NCI-H2227 (cell line): ENCODE measurements around the gene CSRP2.

ENCODE experiments used
- DNase-seq: peaks from one replicate; lab custom pipeline; 2025; ENCODE audit not compliant: unreplicated experiment; lab: John Stamatoyannopoulos, UW

The CSRP2 gene

DNA sequence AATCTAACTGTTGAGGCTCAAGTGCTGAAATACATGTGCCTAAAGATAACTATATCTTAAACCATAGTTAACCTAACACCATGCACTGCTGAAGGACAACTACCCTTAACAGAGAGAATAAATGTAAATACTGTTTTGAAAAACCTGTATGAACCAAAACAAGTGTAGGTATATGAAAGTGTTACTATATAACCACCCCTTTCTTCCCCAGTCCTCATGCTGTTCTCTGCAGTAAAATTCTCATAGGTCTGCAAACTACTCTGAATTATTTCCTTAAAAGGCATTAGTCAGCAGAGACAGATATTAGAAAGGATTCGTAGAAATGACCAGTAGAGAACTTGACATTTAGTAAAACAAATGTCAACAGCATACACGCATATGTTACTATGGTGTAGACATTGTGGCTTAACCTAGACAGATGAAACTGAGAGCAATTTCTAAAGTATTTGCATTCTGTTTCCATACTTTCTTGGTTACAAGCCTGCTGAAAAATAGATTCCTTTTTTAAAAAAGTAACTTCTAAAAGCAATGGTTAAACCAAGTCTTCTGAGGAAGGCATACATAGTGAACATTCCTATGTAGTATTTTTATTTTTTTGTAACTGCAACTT, 13.9 kb downstream of the CSRP2 start:
- DNase-seq: no peak

DNA sequence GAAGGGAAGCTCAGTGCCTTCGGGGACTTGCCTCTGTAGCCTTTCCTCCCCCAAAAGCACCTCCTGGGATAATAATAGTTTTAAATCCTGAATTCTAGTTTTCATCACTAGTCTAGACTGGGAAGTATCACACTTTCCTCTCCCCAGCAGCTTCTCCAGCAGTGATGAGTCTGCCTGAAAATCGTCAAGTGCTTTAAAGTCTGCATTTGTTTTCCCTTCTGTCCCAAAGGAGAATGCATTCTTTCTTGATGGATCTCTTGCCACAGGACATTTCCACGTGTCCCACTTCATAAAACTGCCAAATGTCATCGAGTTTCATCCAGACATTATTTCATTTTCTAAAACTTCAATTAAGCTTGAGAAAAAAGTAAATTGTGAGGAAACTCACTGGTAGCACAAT, 15.0 kb downstream of the CSRP2 start:
- no peak for DNase-seq

DNA sequence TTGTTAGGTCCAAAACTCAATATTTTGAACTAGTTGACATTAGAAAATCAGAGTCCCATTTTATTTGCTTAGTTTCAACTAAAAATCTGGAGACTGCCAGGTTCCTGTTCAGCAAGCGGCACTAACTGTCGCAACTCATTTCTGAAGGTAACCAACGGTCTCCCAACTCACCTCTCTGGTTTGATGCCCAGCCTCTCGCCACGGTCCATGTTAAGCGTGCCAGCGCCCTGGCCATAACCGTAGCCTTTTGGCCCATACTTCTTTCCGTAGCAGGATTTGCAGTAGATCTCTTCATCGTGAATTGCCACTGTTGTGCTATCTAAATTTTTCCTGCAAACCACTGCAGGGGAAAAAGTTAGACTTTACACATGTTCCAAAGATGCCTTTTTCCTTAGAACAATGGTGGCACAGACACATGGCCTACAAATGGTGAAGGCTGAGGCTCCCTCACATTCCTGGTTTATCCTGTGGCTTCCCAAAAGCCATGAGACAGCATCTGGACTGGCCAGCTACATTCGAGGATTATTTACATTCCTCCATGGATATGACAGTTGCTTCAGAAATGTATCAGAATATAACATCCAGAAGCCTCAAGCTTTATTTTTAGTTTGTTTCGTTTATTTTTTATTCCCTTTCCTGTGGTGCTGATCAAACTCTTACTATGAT, 15.7 kb downstream of the CSRP2 start:
- no peak for DNase-seq

DNA sequence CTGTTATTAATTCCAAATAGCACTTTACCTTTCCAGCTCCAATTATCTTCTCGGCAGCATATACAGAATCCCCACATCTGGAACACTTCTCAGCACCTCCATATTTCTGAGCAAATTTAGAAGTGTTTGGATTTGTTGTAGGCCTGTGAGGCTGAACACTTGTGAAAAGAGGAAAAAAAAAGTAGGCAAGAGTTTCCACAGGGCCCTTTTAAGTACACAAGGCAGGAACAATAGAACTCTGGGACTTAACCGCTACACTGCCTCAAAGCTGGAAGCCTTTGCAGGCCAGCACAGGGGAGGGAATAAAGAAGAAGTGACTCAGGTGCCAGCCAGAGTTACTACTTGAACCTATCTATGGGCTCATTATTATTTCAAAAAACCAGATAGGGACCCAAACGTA, 18.6 kb downstream of the CSRP2 start:
- no peak for DNase-seq

DNA sequence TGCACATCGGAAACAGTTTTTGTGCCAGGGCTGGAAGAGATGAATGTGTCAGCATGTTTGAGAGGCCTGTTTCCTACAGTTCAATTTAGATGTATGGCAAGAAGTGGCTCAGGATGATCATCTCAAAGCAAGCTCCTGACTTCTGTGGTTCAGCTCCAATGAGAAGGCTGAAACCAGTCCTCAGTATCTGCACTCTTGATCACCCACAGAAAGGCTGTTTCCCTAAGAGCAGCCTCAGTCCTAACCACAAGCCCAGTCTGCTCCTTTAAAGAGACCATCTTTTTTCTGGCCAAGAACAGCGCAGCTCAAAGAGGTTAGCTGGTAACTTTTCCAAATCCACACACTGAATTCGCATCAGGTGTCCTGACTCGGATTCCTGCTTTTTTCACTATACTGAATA, 19.2 kb downstream of the CSRP2 start:
- no peak for DNase-seq

DNA sequence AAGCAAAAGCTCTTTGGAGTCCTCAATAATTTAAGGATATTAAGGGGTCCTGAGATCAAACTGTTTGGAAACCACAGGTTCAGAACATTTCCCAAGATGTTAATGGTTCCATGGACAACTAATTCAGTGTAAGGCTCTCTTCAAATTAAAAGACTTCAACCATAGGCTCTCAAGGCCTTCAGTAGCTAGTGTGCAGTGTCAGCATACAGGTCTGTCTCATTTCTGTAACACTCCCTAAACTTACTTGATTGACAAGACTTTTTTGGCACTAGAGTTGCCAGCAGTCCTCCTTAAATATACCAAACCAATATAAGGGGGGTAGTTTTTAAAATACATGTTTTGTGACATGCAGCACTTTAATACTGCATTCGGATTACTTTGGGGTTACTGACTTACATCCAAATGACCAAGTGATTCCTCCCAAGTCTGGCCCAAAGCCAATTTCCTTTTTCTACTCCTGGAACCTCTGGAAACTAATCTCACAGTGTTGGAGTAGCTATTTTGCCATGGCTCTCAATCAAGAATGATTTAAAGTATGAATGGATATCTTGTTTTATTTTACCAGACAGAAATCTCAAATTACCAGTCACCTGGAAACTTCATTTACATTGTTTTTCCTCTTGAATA, 22.7 kb downstream of the CSRP2 start:
- DNase-seq: no peak

DNA sequence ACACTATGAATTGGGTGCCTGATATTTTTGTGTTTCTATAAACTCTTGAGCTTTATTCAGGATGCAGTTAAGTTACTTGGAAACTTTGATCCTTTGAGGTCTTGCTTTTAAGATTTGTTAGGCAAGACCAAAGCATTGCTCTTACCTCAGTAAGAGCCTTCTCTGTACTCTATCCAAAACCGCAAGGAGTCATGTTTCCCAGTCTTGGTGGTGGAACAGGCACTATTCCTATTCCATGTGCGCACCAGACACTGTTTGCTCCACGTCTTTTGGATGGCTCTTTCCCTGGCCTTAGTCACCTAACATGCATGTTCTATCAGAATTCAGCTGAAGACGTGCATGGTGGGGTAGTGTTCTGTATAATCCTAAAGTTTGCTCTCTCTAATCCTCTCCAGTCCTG, 23.5 kb downstream of the CSRP2 start:
- no peak for DNase-seq

DNA sequence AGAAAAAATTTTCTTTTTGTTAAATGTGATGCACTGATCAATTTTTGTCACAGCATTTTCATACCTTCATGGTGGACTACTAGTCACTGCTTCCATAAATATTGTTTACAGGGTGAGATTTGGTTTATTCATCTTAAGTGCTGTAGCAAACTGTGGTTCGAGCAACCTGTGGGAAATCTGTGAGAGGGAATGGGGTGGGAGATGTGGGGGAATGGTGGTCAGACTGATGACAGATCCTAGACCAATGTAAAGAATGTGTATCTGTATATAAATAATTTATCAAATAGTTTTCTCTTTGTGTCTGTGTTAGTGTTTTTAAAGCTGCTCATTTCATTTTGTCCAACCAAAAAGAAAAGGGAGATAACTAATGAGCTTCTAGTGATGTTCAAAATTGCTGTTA, 26.7 kb downstream of the CSRP2 start:
- no peak for DNase-seq

DNA sequence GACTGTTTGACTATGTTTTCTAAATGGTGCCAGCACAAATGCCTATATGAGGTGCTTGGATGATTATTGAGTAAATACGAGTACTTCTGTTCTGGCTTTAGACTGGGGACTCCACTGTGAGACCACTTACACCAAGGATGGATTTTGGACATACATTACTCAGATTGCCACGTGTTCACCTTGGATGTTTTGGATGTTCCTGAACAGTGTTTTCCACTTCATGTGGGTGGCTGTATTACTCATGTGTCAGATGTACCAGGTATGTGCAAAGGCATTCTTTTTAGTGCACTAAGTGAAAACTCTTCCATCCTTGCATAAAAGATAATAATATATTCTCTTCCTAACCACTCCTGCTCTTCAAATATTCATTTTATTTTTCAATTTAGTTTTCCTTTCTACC, 30.7 kb downstream of the CSRP2 start:
- no peak for DNase-seq

DNA sequence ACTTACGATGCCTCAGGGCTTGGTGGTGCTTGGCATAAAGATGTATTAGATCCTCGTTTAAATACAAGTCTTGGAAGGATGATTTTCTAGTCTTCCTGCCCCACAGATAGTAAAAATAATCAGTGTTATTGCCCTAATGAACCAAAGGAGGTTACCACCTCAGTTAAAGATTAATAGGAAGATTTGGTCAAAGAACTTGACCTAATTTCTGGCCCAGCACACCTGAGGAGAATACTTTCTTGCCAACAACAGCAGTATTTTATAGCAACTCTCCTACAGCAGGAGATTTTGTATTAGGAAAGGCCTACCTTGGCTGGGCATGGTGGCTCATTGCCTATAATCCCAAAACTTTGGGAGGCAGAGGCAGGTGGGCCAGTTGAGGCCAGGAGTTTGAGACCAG, 31.6 kb downstream of the CSRP2 start:
- DNase-seq: no peak

DNA sequence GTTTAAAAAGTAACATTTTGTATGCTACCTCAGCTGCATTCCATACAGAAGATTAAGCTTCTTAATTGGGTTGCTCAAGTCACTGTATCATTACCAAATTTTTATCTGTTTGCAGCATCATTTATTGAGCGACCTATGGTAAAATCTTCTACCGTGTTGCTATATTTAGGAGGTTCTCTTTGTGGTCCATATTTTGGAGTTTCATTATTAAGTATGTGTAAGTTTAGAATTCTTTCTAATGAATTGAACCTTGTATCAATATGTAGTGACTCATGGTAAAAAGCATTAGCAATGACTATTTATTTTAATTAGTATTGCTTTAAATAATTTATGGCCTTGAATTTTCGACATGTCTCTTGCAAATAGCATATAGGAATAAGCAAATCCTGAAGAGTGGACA, 42.2 kb downstream of the CSRP2 start:
- no peak for DNase-seq

DNA sequence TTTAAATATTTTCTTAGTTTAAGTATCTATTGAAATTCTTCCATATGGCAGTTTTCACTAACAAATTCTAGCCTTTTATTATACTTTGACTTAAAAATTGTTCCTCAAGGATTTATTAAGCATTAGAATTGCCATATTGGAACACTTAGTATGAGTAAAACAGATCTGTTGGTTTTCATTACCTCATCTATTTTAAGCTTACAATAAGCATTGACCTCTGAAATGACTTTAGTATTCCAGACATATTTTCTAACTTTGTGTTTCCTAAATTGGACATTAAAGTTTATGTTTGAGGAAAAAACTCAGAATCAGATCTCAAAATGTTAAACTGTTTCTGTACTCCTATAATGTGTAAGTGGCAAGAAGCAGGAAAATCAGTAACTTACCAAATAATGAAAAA, 48.4 kb downstream of the CSRP2 start:
- no peak for DNase-seq

DNA sequence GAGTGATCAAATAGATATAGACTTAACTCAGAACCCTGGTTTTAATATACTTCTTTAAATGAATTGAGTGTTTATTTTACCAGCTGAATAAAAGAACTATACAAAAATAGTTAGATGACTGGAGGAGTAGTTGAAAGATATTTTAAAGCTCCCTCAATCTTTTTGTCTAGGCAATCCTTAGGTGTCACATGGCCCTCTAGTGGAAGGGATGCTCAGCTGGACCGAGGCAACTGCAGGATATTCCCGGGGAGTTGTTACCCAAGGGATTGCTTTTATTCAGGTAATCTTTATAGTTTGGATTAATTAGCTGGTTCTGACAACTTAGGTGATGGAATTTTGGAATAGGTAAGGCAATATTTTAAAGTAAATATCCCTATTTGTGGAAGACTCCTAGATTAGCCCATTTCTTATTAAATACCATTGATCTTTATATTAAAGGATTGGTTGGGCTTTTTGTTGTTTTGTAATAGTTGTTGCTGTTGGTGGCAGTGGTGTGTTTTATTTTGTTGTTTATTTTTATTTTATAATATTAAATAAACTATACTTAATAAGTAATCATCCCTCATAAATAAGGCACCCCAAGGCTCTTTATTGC, 57.8 kb downstream of the CSRP2 start:
- DNase-seq: peak; percentile 55

DNA sequence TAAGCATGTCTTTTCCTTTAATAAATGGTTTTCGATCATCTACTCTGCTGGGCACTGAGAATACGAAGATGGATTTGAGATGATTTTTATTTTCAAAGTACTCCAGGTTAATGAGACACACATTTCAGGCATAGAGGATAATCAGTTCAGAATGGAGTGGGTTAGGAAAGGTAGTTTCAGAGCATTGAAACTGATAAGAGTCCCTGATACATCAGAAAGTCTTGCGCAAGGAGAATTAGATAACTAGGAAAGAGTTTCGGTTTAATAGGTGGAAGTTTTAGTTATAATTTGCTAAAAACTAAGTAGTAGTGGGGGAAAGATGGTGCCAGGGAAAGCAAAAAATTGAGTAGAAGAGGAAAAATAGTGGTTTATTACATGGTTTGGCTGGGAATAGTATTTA, 64.8 kb downstream of the CSRP2 start:
- no peak for DNase-seq

DNA sequence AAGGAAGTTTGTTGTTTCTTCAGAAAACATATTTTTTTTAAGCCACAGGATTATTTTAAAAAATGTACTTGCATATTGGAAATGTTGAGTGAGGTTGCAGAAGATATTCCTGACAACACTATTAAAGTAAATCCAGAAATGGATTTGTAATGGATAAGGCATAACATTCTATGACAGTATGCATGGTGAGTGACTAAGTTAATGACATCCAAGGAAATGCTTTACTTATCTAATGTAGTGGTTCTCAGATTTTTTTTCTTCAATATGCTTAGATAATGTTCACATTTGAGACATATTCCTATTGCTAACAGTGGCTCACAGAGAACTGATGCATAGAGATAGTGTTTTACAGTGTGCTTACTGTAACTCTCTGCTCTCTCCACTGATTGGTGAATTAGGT, 65.6 kb downstream of the CSRP2 start:
- no peak for DNase-seq

DNA sequence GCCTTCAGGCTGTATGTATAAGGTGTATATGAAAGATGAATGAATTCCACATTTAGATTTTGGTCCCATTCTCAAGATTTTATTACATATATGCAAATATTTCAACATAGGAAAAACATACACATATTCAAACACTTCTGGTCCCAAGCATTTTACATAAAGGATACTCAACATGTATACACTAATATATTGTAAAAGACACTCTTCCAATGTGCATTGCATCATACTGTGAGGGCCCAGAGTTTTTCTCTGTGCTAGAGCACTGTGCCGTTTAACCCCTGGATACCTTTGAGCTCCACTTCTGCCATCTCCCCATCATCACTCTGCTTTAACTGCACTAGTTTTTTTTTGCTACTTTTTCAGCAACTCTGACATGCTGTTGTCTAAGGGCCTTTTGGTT, 66.8 kb downstream of the CSRP2 start:
- DNase-seq: no peak

DNA sequence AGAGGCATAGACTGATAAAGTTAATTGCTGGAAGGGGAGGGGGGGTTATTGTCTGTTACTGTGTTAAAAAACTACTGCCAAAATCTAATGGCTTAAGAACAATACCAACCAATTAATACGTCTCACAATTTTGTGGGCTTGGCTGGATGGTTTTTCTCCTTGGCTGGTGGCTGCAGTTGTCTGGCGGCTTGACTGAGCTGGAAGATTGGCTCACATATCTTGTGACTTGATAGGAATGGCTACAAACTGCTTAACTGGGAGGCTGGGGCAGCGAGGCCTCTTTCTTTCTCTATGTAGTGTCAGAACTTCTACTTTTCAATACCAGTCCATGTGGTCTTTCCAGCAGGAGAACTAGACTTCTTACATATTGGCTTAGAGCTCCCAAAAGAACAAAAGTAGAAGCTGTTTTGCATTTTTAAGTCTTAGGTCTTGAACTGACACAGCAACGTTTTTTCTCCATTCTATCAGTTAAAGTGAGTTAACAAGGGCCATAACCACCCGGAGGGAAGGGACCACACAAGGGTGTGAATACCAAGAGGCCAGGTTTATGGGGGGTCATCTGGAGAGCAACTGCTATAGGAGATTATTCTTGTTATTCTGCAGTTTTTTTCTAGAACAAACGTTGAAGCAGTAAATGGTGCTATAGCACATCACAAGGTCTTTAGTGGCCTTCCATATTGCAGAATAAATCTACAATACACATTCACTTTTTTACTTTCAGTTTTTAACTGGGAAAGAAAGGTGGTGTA, 68.0 kb downstream of the CSRP2 start:
- no peak for DNase-seq
